Stimulated activated CD4-positive, alpha-beta T cell treated with anti-CD3 and anti-CD28 coated beads, Interleukin-2, amount 100 ng/mL, for 48 hours (primary cell): Measurements from ENCODE around the gene PPP4R2.
"Not testable (repeated sequence)": the region's sequence is repeated elsewhere in the genome, so short reads cannot be mapped to it uniquely, and the experiment has no call there.

ENCODE experiments used
- DNase-seq, 2 donors: peaks; one replicate each; pipeline ENCODE4 v3.0.0-alpha.2; 2020

PPP4R2 gene

DNA sequence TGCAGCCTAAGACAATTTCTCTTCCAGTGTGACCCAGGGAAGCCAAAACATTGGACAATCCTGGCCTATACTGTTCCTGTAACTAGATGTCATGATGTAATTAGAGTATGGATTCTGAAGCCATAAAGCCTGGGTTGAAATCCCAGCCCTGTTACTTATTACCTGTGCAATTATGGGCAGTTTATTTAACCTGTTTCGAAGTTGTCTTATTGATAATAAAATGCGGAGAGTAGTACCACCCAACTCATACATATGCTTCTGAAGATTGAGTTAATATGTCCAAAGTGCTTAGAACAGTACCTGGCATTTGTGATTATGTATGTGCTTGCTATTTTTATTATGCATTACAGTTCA lies 30.1 kb downstream of the PPP4R2 start:
- no peak for DNase-seq

DNA sequence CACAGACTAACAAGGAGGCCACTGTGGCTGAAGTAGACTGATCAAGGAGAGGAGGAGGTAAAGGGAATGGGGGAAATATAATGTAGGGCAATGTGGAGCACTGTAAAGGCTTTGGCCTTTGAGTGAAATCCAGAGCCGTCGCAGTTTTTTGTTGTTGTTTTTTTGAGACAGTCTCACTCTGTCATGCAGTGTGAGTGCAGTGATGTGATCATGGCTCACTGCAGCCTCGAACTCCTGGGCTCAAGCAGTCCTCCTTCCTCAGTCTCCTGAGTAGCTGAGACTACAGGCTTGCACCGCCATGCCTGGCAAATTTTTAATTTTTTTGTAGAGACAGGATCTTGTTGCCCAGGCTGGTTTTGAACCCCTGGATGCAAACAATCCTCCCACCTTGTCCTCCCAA lies 32.2 kb downstream of the PPP4R2 start:
- no peak for DNase-seq

DNA sequence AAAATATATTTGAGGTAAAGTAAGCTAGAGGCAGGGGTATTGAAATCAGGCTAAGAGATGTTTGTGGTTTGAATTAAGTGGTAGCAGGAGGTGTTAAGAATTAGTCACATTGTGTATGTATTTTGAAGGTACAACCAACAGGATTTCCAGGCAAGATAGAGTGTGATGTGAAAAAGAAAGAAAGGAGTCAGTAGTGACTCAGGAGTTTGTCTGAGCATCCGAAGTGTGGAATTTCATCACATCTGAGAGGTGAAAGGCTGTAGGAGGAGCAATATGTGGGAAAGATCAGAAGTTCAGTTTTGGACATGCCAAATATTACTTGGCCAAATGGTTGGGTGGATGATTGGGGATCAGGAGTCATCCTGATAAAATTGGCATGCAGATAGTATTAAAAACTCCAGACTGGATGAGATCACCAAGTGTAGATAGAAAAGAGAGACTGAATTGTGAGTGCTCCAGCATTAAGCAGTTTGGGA lies 32.7 kb downstream of the PPP4R2 start:
- DNase-seq, result no peak

DNA sequence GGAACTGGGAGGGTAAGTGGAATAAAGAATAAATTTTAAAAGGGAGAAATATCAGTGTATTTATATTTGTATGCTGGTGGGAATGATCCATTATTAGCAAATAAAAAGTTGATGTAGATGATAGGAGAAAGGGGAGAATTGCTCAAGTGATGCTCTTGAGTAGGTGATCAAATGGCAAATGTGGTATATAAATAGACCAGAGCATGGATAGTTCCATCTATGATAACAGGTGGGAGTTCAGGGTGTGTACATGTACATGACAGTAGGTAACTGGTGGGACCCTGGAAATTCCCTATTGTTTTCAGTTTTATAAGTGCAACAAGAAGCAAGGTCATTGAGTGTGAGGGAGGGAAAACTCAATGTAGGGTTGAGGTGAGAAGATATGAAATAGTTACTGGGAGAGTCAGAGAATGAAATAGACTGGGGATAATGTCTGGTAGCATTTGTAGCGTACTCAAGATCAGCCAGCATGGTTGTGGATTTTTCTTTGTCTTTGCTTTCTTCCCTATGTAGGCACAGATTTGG lies 33.5 kb downstream of the PPP4R2 start:
- no peak for DNase-seq

DNA sequence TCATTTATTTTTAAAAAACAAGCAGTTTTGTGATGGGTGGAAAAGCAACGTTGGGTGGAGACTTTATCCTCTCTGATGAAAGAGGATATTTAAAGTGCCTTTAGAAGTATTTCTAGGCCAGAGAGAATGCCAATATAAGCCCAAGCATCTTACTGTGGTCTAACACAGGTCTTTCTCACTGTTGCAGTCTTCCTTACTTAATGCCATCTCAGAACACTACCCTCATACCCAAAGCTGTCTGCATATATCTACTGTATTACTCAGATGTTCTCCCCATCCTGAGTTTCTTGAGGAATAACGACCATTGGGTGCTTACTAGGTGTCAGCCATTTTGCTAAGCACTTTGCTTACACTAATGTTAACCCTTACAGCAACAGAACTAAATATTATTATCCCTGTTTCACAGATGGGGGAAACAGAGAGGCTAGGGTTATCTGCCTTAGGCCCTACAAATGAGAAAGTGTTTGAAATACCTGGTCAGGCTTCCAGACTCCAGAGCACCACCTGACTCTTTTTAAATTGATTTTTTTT lies 35.0 kb downstream of the PPP4R2 start:
- no peak for DNase-seq

DNA sequence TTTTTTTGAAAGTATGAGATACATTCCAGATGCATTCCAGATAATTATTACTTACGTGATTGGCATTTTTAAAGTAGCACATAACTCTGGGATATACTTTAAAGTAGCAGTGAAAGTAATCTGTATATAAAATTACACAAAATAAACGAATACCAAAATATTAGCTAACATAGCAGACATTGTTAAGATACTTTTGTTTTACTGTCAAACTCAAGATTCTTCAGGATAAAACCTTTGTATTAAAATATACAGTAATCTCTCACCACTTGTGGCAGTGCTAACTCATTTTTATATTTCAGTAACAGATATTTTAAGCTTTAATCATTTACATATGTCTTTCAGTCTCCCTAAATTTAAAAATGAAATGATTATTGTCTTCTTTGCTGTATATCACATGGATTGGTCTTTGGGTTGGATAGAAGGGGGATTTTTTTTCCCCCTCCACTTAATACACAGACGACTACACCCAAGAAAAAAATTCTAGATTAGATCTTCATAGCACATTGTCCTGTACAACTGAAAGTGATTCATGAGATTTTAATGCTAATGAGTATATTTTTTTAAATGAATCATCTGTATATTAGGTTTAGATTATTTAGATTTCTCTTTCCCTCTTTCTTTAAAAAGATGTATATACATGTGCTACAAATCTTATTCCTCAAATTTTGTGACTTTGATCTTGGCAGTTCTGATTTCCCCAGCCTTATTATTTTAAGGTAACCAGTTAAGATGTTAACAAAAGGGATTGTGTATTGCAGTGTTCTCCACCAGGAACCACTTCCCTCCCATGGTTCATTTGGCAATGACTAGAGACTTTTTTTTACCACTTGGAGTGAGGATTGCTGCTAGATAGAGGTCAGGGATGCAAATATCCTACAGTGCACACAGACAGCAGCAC lies 40.3 kb downstream of the PPP4R2 start:
- no peak for DNase-seq

DNA sequence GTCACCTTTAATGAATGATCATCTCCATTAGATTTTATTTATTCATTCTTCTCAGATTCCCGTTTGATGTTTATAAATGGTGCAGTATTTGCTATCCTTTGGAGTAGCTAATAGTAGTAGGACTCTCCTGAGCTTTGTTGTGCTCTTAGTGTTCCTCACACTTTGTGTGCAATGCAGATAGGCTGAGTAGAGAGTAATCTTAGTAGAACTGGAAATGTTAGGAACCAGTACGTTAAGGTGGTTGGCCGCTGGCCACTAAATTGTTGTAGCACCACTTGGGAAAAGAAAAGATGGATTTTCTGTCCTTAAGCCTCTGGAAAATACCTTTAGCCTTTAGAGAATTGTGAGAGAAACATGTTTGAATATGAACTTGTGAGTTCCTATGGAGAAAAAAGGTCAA lies 44.9 kb downstream of the PPP4R2 start:
- no peak for DNase-seq

DNA sequence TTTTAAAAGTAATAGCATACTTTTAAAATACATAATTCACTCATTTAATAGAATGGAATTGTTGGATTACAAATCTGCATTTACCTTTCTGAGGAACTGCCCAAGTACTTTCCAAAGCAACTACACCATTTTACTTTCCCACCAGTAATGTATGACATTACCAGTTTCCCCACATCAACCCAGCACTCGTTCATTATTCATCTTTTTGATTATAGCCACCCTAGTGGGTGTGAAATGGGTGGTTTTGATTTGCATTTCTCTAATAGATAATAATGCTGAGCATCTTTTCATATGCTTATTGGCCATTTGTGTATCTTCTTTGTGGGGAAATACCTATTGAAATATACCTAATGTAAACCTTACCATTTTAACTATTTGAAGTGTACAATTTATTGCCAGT lies 46.8 kb downstream of the PPP4R2 start:
- no peak for DNase-seq

DNA sequence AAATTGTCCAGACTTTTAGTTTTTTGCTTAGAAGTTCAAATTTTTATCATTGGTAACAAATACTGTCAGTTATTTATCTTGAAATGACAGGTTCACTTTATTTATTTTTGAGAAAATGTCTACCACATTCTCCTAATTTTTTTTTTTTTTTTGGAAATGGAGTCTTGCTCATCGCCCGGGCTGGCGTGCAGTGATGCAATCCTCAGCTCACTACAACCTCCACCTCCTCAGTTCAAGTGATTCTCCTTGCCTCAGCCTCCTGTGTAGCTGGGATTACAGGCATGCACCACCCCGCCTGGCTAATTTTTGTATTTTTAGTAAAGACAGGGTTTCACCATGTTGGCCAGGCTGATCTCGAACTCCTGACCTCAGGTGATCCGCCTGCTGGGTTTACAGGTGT lies 48.8 kb downstream of the PPP4R2 start:
- no peak for DNase-seq

DNA sequence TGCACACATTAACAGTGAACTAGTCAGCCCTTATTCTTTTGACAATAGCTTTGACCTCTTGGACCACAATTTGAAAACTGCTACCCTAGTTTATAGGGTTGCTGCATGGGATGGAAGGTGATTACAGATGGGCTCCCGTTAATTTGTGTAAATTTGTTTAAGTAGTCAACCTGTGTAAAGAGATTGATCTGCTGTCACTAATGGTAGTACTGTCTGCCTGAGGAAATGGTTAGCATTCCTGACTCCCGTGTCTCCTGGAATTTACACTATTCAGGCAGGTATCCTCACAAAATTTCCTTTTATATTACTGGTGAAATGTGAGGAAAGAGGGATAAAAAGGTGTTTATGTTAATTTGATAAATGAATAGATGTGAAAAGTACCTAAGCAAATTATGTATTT lies 49.6 kb downstream of the PPP4R2 start:
- DNase-seq, result no peak

DNA sequence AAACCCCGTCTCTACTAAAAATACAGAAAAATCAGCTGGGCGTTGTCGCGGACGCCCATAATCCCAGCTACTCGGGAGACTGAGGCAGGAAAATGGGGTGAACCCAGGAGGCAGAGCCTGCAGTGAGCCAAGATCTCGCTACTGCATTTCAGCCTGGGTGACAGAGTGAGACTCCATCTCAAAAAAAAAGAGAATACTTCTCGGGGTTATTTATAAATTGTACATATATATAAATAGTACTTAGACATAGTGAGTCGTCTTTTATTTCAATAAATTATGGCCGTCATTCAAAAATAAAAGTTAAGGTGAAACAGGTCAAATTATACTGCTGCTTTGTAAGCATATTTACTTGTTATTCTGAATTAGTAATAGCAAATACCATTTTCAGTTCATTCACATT lies 52.7 kb downstream of the PPP4R2 start:
- no peak for DNase-seq

DNA sequence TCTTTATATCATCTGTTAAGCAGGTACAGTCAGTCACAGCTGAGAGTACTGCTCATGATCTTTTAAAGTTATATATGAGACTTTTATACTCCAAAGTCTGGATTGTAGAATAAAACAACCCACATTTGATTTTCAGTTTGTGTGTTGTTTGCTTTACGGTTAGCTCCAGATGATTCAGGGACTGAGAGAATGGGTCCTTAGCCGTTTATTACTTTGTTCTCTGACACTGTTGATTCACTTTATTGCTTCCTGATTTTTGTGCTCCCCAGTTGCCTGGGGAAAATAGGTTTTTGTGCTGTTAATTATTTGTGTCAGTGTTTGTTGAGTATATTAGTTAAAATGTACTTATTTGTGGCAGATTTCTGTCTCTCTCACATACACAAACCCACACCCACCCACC lies 56.2 kb downstream of the PPP4R2 start:
- DNase-seq, result no peak

DNA sequence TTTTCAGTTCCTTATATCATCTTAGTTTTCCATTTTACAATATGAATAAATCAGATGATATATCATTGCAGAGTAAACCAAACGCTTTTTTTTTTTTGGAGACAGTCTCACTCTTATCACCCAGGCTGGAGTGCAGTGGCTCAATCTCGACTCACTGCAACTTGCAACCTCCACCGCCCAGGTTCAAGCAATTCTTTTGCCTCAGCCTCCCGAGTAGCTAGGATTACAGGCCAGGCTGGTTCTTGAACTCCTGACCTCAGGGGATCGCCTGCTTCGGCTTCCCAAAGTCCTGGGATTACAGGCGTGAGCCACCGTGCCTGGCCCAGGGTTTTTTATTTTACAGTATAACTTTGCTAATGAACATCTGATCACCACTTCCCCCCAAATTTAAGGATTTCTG lies 59.0 kb downstream of the PPP4R2 start:
- DNase-seq, result no peak

DNA sequence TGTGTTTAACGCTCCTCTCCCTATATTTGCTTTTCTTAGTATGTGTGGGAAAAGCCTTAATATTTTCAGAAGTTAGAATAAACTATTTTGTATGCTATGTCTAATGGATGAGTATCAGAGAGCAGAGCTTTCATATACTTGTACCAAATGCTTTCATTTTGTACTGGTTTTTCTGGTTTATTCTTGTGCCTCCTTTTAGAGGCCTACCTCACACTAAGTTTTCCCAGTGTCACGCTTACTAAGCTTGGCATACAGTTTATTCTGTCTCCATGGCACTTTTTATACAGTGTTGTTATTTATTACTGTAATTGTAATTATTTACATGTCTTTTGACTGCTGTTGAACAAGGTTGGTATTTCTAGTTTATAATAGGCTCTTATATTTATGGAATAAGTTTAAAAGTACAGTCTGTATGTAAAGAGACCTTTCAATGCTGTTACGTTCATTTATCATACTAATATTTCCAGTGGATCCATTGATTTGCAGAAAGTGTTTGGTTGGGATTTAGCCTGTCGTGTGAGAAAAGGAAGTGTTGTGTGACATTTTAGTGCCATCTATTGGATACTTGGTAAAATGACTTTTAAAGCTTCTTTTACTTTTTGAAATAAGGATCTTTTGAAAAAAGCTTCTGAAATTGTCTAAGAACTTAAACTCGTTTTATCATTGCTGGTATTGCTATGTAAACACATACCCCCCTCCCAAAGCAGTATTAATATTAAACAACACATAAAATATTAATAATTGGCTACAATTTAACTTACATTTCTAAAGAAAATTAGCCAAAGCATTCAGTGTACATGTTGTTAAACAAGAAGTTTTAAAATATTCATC lies 59.6 kb downstream of the PPP4R2 start:
- DNase-seq, result no peak

DNA sequence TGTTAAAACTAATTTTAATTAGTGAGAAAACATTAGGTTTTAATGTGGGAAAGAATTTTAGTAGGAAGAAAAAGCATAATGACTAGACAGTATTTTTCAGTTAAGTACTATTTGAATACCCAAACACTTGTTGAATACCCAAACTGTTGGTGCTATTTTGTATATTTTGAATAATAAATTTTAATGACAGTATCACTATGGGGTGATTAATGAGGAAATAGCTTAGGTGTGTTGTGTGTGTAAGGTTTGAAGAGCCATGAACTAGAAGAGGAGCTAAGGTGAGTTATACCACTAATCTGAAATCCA lies 60.2 kb downstream of the PPP4R2 start:
- no peak for DNase-seq

DNA sequence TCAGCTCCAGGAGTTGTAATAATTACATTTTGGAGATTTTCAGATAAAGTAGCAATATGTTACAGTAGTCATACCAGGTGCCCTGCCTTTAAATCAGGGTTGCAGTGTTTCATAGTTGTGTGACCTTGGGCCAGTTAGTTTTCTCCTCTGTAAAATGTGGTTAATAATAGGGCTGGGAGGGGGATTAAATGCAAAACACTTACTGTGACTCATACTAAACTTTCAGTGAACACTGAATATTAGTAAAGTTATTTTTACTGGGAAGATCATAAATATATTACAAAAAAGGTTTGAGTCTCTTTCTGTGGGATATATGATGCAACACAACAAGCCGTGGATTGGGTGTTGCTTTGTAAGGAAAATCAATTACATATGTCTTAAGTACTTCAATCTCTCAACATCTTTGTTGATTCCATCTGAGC lies 63.7 kb downstream of the PPP4R2 start:
- DNase-seq, result no peak

DNA sequence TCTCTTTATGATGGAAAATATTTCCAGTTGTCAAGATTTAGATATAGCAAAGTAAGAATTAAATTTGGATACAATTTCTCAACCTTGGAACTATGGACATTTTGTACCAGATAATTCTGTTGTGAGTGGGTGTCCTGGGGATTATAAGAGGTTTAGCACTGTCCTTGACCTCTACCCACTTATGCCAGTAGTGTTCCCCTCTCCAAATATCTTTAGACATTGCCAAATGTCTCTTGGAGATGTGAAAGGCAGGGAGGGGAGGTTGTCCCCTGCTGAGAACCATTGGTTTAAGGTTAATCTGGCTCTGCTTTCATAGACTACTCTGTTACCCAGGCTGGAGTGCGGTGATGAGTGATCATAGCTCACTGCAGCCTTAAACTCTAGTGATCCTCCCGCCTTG lies 64.8 kb downstream of the PPP4R2 start, which contains the start of gene EBLN2:
Gene EBLN2 (plus strand): TSS at position 244 of the 400 bp plus-strand sequence. CDS start 423 bp downstream, outside the sequence.
- DNase-seq, result no peak

DNA sequence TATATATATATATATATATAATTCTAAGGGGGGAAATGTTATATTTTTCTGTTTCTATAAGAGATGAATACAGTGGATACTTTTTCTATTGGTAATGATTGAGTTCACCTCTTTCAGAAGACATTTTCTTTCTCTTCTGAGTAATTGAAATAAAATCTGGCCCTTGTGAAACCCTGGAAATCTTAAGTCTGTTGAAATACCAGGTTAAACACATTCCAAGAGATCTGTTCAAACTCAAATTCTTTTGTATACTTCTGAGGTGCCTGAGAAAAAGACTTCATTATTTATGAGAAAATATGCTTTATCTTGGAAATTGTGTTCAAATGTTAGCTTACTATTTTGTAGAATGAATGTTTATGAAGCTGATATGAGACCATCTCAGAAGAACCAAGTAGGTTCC lies 69.6 kb downstream of the PPP4R2 start:
- not testable (repeated sequence) for DNase-seq

DNA sequence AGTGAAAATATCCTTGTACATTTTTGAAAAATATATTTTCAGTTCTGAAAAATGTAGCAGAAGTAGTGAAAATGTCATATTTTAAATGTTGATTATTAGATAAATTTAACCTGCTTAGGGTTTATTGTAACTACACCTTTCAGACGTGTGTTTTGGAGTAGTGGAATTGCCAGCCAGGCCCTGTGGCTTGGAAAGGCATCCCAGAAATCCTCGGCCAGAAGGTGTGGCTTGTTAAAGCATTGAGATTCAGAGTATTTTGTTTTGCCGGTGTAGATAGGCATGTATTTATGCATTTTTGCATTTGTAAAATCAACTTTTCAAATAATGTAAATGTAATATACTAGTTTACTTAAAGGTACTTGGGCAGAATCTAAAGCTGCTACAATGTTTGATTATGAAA lies 71.8 kb downstream of the PPP4R2 start:
- no peak for DNase-seq

DNA sequence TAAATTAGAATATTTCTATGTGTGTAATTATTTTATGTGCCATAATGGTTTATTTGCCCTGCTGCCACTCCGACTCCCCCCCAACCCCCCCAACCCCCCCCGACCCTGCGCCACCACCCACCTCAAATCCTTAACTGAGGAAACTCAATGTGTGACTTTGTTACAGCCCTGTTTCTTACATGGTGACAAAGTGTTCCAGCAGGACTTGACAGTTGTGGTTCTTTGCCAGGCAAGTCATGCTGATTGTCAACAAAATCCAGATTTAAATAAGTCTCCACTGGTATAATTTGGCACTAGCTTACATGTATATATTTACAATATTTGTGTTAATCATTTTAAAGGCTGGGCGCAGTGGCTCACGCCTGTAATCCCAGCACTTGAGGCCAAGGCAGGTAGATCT lies 72.6 kb downstream of the PPP4R2 start:
- no peak for DNase-seq

DNA sequence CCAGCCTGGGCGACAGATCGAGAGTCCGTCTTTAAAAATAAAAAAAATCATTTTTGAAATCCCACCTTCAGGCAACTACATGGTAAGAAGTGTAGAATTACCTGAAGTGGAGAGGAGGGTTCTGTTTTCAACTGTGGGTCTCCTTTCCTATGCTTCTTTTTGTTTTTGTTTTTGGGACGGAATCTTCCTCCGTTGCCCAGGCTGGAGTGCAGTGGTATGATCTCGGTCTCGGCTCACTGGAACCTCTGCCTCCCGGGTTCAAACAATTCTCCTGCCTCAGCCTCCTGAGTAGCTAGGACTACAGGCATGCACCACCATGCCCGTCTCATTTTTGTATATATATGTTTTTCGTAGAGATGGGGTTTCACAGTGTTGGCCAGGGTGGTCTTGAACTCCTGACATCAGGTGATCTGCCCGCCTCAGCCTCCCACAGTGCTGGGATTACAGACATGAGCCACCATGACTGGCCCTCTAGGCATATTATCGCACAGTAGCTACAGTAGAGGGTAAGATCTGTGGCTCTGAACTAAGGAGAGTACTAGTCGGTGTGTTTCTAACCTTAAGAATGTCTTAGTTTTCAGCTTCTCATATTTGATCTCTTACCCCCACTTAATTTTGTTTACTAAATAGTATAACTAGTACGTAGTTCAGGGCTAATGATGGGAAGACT lies 73.3 kb downstream of the PPP4R2 start:
- DNase-seq, result no peak

DNA sequence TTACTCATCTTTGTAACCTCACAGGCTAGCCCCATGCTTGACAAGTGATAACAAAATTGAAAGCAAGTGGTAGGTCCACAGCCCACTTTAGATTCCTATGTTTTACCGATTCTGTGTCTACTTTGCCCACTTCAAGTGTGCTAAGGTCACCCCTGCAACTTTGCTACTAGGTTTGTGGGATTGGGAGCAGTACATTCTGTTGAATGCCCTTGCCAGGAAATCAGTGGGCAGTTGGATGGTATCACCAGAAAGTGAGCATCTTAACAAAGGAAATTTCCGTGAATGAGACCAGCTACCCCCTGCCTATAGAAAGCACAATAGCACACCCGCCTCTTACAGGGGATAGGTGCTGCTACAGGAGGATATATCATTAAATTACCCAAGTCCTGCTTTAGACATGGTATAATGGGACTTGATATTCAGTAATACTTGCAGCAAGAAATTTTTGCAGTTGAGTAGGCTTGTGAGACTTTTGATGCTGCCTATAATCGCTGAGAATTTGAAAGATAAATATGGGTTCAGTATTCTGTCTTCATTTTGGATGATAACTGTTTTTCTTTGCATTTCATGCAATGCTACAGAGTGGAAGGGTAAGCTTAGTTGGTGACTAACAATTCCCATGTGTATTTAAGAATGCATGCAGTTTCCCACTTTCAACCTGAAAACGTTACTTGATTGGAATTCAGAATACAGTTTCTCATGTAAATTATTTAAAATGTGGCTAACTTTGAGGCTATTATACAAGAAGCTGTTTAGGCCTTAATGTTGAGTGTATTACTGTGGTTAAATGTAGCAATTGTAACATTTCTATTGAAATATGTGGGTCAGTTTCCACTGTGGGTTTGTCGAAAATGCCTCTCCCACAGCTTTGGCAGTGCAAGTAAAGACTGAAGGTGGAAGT lies 74.3 kb downstream of the PPP4R2 start:
- no peak for DNase-seq
